Measurements from ENCODE around the gene PER2. TPM values are rescaled to one million over a fixed set of nuclear protein-coding genes. Genes with fewer than 3 reads are reported as not detected.

Gene PER2
- total and polyA plus RNA-seq, 10 of the 15 experiments (the other 5 are each of a cell fraction or from before 2014, with no cell fraction given): 1.5 to 15.1 (median 4.6) TPM

DNA sequence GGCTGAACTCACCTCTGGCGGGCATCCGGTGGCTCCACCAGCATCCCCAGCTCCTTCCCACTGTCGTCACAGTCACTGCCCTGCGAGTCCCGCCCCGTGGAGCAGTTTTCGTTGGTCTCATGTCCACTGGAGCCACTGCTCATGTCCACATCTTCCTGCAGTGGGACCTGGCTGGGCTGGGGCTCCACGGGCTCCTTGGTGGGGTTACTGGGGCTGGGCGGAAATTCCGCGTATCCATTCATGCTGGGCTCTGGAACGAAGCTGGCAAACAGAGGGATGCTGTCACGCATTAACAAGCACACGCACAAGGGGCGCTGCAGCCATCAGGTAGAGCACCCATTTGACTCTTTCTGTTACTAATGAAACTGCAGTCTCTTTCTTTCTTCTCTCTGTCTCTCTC, 10.7 kb downstream of the PER2 start:
- FAIRE-seq (no peak), ATAC-seq (no peak), DNase-seq (ENCODE audit: low read depth, low spot score) (no peak)
- Histone ChIP-seq H3K36me3 (ENCODE audit: control insufficient read depth in 2 of 2, insufficient read depth in 2 of 2, low read length in 1 of 2) (peaks cover 17 to 19% of the 10 kb centered on the region in 2 experiments), H3K79me2 (ENCODE audit: control insufficient read depth, insufficient read depth, low read length) (no peaks in the 10 kb centered on the region; the same call in 1 of the 2 replicates), H3K4me1 (ENCODE audit: control insufficient read depth, insufficient read depth, low read length) (no peaks in the 10 kb centered on the region), H3K9me3 (replicated peaks; ENCODE audit: control insufficient read depth, insufficient read depth, low read length) (no peaks in the 10 kb centered on the region), H3K9ac (ENCODE audit: control insufficient read depth, insufficient read depth, low read length) (no peak overlapping the region), H3K4me3 (no peak overlapping the region), H4K20me1 (ENCODE audit: control insufficient read depth, insufficient read depth) (no peaks in the 10 kb centered on the region), H2AFZ (ENCODE audit: control insufficient read depth, low read depth, low read length) (no peak overlapping the region), H3K27me3 (replicated peaks in 1 of 2; ENCODE audit: control insufficient read depth in 2 of 2, insufficient read depth in 2 of 2, low read length in 1 of 2) (no peaks in the 10 kb centered on the region), H3K27ac (ENCODE audit: control insufficient read depth, insufficient read depth) (no peak overlapping the region), H3K4me2 (ENCODE audit: control insufficient read depth, insufficient read depth) (no peak overlapping the region)
- RAD21 ChIA-PET (ENCODE audit: unreplicated experiment): no interaction called here
- SMC1A ChIA-PET (ENCODE audit: uncharacterized antibody, unreplicated experiment): no interaction called here
- WGBS (ENCODE audit: insufficient coverage, insufficient replicate concordance, low lambda C conversion rate, missing lambda C conversion rate): 88% methylated on average over 15 of the region's 15 CpGs
- intact Hi-C loops (cut with micrococcal nuclease; ENCODE audit: unreplicated experiment): no loop called here
- CTCF ChIA-PET: no interaction called here
- TF ChIP-seq PML (IDR thresholded peaks at IDR 0.05; ENCODE audit: low read length): no peak
- TF ChIP-seq HDGF (IDR thresholded peaks at IDR 0.05): no peak
- TF ChIP-seq ASH2L (IDR thresholded peaks at IDR 0.05; ENCODE audit: borderline replicate concordance, low read depth): no peak
- TF ChIP-seq, protein P1, sequence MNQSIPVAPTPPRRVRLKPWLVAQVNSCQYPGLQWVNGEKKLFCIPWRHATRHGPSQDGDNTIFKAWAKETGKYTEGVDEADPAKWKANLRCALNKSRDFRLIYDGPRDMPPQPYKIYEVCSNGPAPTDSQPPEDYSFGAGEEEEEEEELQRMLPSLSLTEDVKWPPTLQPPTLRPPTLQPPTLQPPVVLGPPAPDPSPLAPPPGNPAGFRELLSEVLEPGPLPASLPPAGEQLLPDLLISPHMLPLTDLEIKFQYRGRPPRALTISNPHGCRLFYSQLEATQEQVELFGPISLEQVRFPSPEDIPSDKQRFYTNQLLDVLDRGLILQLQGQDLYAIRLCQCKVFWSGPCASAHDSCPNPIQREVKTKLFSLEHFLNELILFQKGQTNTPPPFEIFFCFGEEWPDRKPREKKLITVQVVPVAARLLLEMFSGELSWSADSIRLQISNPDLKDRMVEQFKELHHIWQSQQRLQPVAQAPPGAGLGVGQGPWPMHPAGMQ (IDR thresholded peaks at IDR 0.05; ENCODE audit: borderline replicate concordance): no peak
- TF ChIP-seq NFXL1 (IDR thresholded peaks at IDR 0.05; ENCODE audit: borderline replicate concordance): no peak
- no peak for TF ChIP-seq CHD2 (IDR thresholded peaks at IDR 0.05; ENCODE audit: borderline replicate concordance, low read depth, low read length)
- TF ChIP-seq, protein P2, sequence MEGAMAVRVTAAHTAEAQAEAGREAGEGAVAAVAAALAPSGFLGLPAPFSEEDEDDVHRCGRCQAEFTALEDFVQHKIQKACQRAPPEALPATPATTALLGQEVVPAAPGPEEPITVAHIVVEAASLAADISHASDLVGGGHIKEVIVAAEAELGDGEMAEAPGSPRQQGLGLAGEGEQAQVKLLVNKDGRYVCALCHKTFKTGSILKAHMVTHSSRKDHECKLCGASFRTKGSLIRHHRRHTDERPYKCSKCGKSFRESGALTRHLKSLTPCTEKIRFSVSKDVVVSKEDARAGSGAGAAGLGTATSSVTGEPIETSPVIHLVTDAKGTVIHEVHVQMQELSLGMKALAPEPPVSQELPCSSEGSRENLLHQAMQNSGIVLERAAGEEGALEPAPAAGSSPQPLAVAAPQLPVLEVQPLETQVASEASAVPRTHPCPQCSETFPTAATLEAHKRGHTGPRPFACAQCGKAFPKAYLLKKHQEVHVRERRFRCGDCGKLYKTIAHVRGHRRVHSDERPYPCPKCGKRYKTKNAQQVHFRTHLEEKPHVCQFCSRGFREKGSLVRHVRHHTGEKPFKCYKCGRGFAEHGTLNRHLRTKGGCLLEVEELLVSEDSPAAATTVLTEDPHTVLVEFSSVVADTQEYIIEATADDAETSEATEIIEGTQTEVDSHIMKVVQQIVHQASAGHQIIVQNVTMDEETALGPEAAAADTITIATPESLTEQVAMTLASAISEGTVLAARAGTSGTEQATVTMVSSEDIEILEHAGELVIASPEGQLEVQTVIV (IDR thresholded peaks at IDR 0.05; ENCODE audit: borderline replicate concordance, partially characterized antibody): no peak
- in situ Hi-C loops (cut with MboI): no loop called here
- POLR2A ChIA-PET: no interaction called here
- BruUV-seq (replicated peaks): no TSS peak

Measured in GM12878 (cell line).